CD4-positive, alpha-beta T cell treated with Interleukin-4 for 4 hours (primary cell): ENCODE results near the gene PKD2L1.
"Not testable (repeated sequence)": the region's sequence is repeated elsewhere in the genome, so short reads cannot be mapped to it uniquely, and the experiment has no call there.

Experiments used
- DNase-seq: peaks from one replicate; pipeline ENCODE4 v3.0.0-alpha.2; 2020

Gene PKD2L1

DNA sequence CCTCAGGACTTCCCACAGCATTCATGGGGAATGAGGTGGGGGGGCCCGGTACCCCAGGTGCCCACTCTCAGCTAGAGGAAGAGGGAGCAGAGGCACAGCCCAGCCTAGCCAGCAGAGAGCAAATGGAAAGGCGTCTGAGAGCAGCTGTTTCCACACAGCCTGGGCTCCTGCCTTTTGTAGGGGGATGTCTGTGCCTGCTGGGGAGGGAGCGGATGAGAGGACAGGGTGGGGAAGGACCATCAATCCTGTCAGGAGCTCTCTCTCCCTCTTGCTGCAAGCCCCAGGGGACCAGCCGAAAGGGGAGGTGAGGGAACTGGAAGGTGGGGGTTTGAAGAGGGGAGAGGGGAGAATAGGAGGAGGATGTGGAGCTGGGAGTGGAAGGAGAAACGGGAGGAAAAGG, at the start of gene PKD2L1:
Gene PKD2L1 (minus strand): TSS at position 150 of the 400 bp plus-strand sequence. CDS start 125 bp downstream, at position 25.
- no peak for DNase-seq

DNA sequence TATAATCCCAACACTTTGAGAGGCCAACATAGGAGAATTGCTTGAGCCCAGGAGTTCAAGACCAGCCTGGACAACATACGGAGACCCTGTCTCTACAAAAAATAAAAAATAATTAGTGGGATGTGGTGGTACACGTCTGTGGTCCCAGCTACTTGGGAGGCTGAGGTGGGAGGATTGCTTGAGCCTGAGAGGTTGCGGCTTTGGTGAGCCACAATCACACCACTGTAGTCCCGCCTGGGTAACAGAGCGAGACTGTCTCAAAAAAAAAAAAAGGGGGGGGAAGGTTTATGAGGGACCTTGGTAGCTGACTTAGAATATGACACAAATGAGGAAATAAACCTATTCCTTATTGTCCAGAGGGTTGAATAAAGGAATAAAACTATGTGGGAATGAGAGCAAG, 47.8 kb upstream of the PKD2L1 start:
- no peak for DNase-seq

- DNase-seq = not testable (repeated sequence)
Observed at GRCh38 chr10:100376656-100377055, 46.6 kb upstream of the PKD2L1 start.

DNA sequence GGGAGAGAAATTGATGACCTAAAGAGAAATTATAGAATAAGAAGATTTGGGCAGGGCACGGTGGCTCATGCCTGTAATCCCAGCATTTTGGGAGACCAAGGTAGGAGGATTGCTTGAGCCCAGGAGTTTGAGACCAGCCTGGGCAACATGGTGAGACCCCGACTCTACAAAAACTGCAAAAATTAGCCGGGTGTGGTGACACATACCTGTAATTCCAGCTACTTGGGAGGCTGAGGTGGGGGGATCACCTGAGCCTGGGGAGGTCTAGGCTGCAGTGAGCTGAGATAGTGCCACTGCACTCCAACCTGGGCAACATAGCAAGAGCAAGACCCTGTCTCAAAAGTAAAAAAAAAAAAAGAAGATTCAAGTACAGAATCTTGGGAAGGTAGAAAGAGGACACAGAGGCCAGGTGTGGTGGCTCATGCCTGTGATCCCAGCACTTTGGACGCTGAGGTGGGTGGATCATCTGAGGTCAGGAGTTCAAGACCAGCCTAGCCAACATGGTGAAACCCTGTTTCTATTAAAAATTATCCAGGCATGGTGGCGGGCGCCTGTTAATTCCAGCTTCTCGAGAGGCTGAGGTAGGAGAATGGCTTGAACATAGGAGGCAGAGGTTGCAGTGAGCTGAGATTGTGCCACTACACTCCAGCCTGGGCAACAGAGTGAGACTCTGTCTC, 44.8 kb upstream of the PKD2L1 start:
- DNase-seq = not testable (repeated sequence)

DNA sequence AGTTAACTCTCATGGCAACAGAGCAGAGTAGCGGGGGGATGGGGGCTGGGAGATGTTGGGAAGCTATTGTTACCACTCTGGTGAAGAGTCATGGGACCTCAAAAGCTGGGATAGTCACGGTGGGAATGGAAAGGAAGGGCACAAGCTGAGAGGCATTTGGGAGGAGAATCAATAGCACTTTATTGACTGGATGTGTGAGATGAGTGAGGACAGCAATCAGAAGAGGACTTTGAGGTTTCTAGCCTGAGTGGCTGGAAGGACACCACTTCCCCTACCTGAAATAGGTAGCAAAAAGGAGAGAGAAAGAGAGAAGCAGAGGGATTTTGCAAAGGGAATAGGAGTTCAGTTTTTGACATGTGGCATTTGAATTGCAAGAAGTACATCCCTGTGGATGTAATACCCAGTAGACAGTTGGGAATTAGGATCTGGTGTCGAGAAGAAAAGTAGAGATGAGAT, 44.2 kb upstream of the PKD2L1 start:
- no peak for DNase-seq

GRCh38 chr10:100373298-100374199, 43.5 kb upstream of the PKD2L1 start:
- peak; percentile 83 for DNase-seq

DNA sequence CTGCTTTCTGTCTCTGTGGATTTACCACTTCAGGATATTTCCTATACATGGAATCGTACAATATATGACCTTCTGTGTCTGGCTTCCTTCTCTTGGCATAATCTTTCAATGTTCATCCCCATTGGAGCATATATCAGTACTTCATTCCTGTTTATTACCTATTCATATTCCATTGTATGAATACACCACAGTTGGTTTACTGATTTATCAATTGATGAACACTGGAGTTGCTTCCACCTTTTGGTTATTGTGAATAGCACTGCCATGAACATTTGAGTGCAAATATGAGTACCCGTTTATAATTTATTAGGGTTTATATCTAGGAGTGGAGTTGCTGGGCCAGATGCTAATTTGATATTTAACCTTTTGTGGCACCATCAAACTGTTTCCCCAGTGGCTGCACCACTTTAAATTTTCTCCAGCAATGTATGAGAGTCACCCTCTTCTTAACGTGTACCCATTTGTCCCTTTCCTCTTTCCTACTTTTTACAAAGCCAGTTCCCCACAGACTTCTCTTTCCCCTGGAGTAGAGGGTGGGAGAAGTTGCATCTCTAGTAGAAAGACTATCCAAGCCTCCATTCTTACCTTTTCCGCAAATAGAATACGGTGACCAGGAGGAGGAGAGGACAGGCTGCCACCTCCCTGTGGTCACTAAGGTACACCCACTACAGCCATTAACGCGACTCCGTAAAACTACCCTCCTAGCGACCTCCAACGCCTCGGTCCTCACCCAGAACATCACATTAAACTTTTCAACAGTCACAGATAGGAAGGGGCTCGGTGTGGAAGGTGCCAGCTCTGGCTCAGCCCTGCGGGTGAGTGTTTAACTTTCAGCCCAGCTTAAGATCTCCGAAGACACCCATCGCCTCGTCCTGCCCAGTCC, 42.6 kb upstream of the PKD2L1 start:
- DNase-seq = no peak

- DNase-seq = no peak
Observed at GRCh38 chr10:100371482-100372027, 41.5 kb upstream of the PKD2L1 start.

DNA sequence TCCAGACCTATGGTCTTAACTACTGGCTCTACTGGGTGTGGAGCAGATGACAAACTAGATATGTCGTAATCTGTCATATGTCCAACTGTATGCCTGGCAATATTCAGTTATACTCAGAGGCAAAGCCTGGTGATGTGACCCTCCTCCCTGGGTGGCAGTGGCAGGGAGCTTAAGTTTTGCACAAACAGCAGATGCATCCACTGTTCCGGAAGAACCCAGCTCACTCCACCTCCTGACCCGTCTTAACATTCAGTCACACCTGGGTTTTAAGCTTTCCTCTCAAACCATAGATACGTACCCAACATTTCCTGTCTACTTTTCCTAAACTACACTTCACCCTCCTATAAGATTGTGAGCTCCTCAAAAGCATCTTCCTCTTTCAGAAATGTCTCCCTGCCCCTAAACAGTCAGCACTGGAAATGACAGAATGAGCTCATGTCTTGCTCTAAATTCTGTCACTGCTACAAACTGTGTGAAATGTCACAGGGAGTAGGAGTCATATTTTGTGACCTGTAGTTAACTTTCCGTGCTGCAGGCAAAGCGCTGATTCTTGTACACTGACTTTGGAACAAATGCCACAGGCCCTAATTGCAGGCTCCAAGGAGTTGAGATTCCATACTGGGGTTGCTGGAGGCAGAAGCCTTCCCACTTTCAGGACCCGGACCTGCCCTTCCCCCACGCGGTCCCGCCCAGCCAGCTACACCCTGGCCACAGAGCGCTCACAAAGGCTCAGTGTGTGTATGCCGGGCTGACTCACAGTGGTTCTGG, 40.9 kb upstream of the PKD2L1 start:
- DNase-seq = peak; percentile 65

GRCh38 chr10:100368721-100369120, 38.7 kb upstream of the PKD2L1 start:
- no peak for DNase-seq

GRCh38 chr10:100364735-100365391, 34.8 kb upstream of the PKD2L1 start:
- DNase-seq = no peak

- no peak for DNase-seq
Observed at GRCh38 chr10:100364175-100364574, 34.1 kb upstream of the PKD2L1 start.

GRCh38 chr10:100362570-100363496, 32.8 kb upstream of the PKD2L1 start:
- DNase-seq = no peak

- no peak for DNase-seq
Observed at GRCh38 chr10:100360234-100360633, 30.2 kb upstream of the PKD2L1 start.

- no peak for DNase-seq
Observed at GRCh38 chr10:100359529-100360150, 29.6 kb upstream of the PKD2L1 start.

- no peak for DNase-seq
Observed at GRCh38 chr10:100359030-100359432, 29.0 kb upstream of the PKD2L1 start.

GRCh38 chr10:100357059-100357858, 27.2 kb upstream of the PKD2L1 start:
- DNase-seq = no peak
